HL-60/S4 treated with retinoic acid at 250 ng/mL for 4 days and 3 days (cell line): ENCODE measurements around the gene SPAST.
"Not testable (repeated sequence)": the region's sequence is repeated elsewhere in the genome, so short reads cannot be mapped to it uniquely, and the experiment has no call there.

Source experiments
- in situ Hi-C: fragments of 300-500 bp; cut with MboI; formaldehyde crosslinking; loops from 2 replicates; pipeline ENCODE4 v1.7.0; 2022; ENCODE audit warnings: low sequenced_read_pairs

SPAST gene

GRCh38 chr2:32063310-32064020, at the start of gene SPAST:
SPAST (plus strand) TSS chr2:32063556; CDS start chr2:32063832, 276 bp downstream.
- in situ Hi-C loops: no loop called here

GRCh38 chr2:32018789-32019482, 44.4 kb upstream of the SPAST start:
- in situ Hi-C loops: not testable (repeated sequence)

- in situ Hi-C loops: not testable (repeated sequence)
Observed at GRCh38 chr2:32034198-32034887, 29.0 kb upstream of the SPAST start.

GRCh38 chr2:32039447-32040219, 23.7 kb upstream of the SPAST start, which contains the start of gene DPY30:
DPY30 (minus strand) TSS chr2:32039805; CDS start chr2:32039456, 349 bp downstream.
- in situ Hi-C loops: no loop called here

GRCh38 chr2:32043561-32043960, 19.8 kb upstream of the SPAST start:
- in situ Hi-C loops: no loop called here

- in situ Hi-C loops: no loop called here
Observed at GRCh38 chr2:32051836-32052439, 11.4 kb upstream of the SPAST start.

GRCh38 chr2:32054583-32054982, 8.8 kb upstream of the SPAST start:
- in situ Hi-C loops: not testable (repeated sequence)

- in situ Hi-C loops: no loop called here
Observed at GRCh38 chr2:32058130-32058529, 5.2 kb upstream of the SPAST start.

- in situ Hi-C loops: no loop called here
Observed at GRCh38 chr2:32060266-32060665, 3.1 kb upstream of the SPAST start.

- in situ Hi-C loops: no loop called here
Observed at GRCh38 chr2:32061430-32061829, 1.9 kb upstream of the SPAST start.

GRCh38 chr2:32061973-32062861, 1.1 kb upstream of the SPAST start:
- in situ Hi-C loops: no loop called here

GRCh38 chr2:32064021-32064601, 755 bp downstream of the SPAST start:
- in situ Hi-C loops: no loop called here

GRCh38 chr2:32064713-32065112, 1.4 kb downstream of the SPAST start:
- in situ Hi-C loops: no loop called here

GRCh38 chr2:32067549-32067948, 4.2 kb downstream of the SPAST start:
- in situ Hi-C loops: no loop called here

- in situ Hi-C loops: no loop called here
Observed at GRCh38 chr2:32074134-32074506, 10.8 kb downstream of the SPAST start.

GRCh38 chr2:32095671-32096070, 32.3 kb downstream of the SPAST start:
- in situ Hi-C loops: no loop called here

- in situ Hi-C loops: no loop called here
Observed at GRCh38 chr2:32108111-32108510, 44.8 kb downstream of the SPAST start.

- in situ Hi-C loops: no loop called here
Observed at GRCh38 chr2:32118055-32118454, 54.7 kb downstream of the SPAST start.

- in situ Hi-C loops: no loop called here
Observed at GRCh38 chr2:32119161-32119560, 55.8 kb downstream of the SPAST start.
